PC-3 (cell line): ENCODE data around the gene WNT1.

Source experiments
- CTCF ChIP-seq: fragments of 300-600 bp; sonication (generic); conservative IDR thresholded peaks from 2 replicates; pipeline ENCODE4 v1.5.1; 2017; ENCODE audit warnings: antibody characterized with exemption, low read depth, mild to moderate bottlenecking, low read length
- EZH2phosphoT487 ChIP-seq: fragments of 300-600 bp; sonication (generic); IDR thresholded peaks from 2 replicates; pipeline ENCODE4 v1.6.1; 2018; ENCODE audit warnings: mild to moderate bottlenecking, antibody characterized with exemption, low read length, borderline replicate concordance

- TF ChIP-seq EZH2phosphoT487 (no peak), CTCF (no peak)
These were observed 20.7 kb upstream of the WNT1 start, which contains the start of gene ARF3 for GRCh38 chr12:48957141-48958048.
